Jurkat, Clone E6-1 (cell line): Measurements from ENCODE around the gene ZNF44.

Source experiments
- DNase-seq: peaks from one replicate; pipeline ENCODE4 v3.0.0-alpha.2; 2011; ENCODE audit warnings: low read depth, low spot score
- H3K4me3 ChIP-seq: 2 replicates; pipeline ENCODE4 v1.5.1; 2011; ENCODE audit warnings: mild to moderate bottlenecking, low read length, control low read depth, moderate library complexity

Gene ZNF44

GRCh38 chr19:12270854-12271253 is 23.8 kb downstream of the ZNF44 start:
- H3K4me3 ChIP-seq: no peak overlapping the region
- DNase-seq: no peak

GRCh38 chr19:12265921-12266704 is 28.6 kb downstream of the ZNF44 start:
- no peak for DNase-seq

DNA sequence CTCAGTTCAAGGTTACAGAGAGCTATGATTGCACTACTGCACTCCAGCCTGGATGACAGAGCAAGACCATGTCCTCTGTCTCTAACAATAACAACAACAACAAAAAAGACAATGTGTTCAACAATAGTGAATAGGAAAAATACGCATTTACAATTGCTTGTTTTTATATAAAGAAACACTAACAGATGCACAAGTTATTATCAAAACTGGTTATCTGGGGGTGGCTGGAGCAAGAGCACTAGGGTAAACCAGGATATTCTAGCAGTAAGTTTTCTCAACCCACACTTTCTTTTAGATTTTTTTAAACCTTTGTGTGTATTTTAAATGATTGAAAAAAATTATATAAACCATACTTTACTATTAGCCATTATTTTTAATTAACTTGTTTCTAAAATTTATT is 33.1 kb downstream of the ZNF44 start:
- no peak for DNase-seq
- H3K4me3 ChIP-seq: no peak overlapping the region

More at GRCh38 chr19:12265921-12266704, 28.6 kb downstream of the ZNF44 start:
- H3K4me3 ChIP-seq: no peak overlapping the region

DNA sequence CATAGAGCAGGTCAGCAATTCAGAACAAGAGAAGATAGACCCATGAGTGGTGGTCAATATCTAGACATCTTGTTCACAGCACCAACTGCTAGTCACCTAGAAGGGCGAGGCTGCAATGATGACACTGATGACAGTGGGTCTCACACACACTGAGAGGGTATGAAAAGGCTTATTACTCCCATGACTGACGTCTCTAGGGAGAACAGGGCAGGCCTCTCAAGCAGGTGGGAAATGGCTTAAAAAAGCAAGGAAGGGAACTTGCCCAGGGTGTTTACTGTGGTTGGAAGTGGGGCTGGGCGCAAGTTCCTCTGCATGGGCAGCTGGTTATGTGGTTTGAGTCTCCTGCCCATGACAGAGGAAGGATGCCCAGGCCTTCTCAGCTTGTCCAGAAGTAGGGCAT is 33.8 kb downstream of the ZNF44 start:
- no peak for DNase-seq
- H3K4me3 ChIP-seq: no peak overlapping the region

DNA sequence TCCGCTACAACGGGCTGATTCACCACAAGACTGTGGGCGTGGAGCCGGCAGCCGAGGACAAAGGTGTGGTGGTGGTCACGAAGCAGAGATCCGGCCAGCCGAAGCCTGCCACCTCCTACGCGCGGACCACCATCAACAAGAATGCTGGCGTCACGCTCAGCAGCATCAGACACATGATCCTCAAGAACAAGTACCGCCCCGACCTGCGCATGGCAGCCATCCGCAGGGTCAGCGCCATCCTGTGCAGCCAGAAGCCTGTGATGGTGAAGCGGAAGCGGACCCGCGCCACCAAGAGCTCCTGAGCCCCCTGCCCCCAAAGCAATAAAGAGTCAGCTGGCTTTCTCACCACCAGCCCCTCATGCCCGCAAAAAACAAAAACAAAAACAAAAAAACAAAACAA is 34.4 kb downstream of the ZNF44 start:
- H3K4me3 ChIP-seq: no peak overlapping the region
- no peak for DNase-seq

- DNase-seq: no peak
- no peak overlapping the region for H3K4me3 ChIP-seq
Measured at GRCh38 chr19:12255372-12255771, 39.3 kb downstream of the ZNF44 start.

DNA sequence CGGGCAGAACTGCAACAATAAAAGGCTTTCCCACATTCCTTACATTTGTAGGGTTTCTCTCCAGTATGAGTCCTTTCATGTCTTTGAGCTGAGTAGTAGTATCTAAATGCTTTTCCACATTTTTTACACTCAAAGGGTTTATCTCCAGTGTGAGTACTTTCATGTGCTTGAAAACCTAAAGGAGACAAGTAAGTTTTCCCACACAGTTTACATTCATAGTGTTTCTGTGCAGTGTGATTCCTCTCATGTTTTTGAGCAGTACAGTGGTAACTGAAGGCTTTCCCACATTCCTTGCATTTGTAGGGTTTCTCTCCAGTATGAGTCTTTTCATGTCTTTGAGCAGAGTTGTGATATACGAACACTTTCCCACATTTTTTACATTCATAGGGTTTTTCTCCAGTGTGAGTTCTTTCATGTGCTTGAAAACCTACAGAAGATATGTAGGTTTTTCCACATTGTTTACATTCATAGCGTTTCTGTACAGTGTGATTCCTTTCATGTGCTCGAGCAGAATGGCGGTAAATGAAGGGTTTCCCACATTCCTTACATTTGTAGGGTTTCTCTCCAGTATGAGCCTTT is 47.0 kb downstream of the ZNF44 start:
- no peak for DNase-seq
- no peak overlapping the region for H3K4me3 ChIP-seq

- DNase-seq: no peak
- H3K4me3 ChIP-seq: no peak overlapping the region
Measured at GRCh38 chr19:12244370-12244769, 50.3 kb downstream of the ZNF44 start.

DNA sequence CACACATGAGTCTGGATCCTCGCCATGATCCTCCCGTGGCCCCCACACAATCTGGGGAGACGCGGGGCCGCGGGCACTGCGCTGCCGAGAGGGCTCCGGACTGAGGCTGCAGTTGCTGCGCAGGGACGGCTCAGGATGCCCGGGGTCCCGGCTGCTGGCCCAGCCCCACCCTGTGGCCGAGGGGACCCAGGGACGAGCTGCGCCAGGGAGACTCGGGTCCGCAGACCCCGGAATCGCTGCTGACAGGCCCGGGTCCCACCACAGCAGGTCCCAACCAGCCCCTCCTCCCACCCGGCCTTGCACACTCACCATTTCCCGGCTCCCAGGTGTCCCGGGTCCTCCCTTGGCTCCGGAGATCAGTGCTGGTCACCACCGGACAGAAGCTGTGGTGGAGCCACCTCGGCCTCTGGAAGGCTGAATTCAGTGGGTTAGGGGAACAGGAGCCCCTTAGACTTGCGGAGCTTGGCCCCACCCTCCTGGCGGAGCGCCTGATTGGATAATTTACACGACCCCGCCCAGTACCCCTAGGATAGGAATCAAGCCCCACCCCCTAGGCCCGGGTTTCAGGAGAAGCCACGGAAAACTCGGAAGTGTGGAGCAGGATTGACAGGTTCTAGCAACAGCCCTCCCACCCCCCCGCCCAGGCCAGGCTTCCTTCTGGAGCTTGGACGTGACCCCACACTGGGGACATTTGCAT is 57.4 kb downstream of the ZNF44 start:
- DNase-seq: no peak
- H3K4me3 ChIP-seq: no peak overlapping the region

- DNase-seq: no peak
Measured at GRCh38 chr19:12232961-12233360, 61.7 kb downstream of the ZNF44 start.

DNA sequence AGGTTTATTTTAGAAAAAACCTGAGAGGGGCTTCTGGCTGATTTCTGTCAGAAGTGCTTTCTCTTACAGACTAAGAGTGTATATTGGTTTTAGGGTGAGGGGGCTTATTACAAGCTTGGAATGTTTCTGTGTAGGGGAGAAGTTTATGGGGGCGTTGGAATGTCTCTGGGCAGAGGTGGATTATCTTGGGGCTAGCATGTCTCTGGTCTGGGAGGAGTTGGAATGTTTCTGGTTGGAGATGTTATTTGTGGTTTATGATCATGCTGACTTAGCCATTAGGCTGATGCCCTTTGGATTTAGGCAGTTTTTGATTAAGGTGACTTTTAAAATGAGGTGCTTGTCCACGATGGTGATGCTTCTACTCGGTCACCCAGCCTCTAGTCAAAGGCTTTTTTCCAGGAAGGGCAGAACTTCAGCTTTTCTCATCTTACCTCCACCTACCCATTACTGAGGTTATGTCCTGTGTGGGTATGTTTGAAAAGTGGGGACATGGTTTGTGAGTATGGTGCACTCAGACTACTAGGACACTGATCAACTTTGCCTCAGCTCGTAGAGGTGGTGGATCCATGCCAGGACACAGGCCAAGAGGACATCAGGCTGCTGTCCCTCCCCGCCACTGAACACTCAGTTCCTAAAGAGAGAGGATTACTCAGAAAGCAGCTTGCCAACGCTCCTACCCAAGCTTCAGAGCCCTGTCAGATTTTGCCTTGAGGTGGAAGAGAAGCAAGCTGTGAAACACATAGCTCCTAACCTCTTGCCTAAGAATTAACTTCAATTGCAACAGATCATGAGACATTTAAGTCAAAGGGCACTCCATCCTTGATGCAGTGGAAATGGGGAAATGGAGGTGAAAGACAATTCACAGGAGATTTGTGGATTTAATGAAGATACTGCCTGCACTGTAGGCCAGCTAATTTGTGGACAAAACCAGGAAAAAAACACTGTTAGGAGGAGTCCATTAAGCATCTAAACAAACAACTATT is 63.6 kb downstream of the ZNF44 start:
- no peak overlapping the region for H3K4me3 ChIP-seq
- DNase-seq: no peak

More at GRCh38 chr19:12232961-12233360, 61.7 kb downstream of the ZNF44 start:
- no peak overlapping the region for H3K4me3 ChIP-seq

DNA sequence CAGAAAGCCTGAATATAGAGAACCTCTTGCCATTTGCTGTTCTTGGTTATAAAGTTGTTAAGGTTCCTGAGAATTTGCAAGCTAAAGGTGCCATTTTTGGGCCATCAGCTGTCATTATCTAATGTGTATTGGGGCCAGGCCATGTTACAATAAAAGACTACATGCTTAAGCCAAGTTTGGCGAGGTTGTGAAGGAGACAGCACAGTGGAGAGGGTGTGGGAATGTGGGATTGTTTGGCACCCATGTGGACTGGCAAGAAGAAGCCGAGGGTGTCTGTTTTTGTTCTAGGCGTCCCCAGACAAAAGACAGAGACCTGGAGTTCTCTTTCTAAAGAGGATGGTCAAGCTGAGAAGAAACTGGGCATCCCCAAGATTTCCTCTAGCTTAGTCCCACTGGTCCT is 64.7 kb downstream of the ZNF44 start:
- DNase-seq: no peak
- H3K4me3 ChIP-seq: no peak overlapping the region

- DNase-seq: no peak
- H3K4me3 ChIP-seq: no peak overlapping the region
Measured at GRCh38 chr19:12224676-12225075, 70.0 kb downstream of the ZNF44 start.

GRCh38 chr19:12222980-12223630 is 71.6 kb downstream of the ZNF44 start:
- DNase-seq: no peak
- no peak overlapping the region for H3K4me3 ChIP-seq
